OCI-M2 (cell line): ENCODE results near the gene SALL4.
"Not testable (repeated sequence)": the region's sequence is repeated elsewhere in the genome, so short reads cannot be mapped to it uniquely, and the experiment has no call there.

Experiments
- DNase-seq: peaks from one replicate; lab custom pipeline; 2025; ENCODE audit not compliant: unreplicated experiment; lab: John Stamatoyannopoulos, UW

The SALL4 gene

GRCh38 chr20:51767867-51768758 lies 34.2 kb downstream of the SALL4 start, which contains the start of gene ATP9A:
Gene ATP9A (minus strand): TSS chr20:51768390. CDS start chr20:51768369, 21 bp downstream.
- no peak for DNase-seq

DNA sequence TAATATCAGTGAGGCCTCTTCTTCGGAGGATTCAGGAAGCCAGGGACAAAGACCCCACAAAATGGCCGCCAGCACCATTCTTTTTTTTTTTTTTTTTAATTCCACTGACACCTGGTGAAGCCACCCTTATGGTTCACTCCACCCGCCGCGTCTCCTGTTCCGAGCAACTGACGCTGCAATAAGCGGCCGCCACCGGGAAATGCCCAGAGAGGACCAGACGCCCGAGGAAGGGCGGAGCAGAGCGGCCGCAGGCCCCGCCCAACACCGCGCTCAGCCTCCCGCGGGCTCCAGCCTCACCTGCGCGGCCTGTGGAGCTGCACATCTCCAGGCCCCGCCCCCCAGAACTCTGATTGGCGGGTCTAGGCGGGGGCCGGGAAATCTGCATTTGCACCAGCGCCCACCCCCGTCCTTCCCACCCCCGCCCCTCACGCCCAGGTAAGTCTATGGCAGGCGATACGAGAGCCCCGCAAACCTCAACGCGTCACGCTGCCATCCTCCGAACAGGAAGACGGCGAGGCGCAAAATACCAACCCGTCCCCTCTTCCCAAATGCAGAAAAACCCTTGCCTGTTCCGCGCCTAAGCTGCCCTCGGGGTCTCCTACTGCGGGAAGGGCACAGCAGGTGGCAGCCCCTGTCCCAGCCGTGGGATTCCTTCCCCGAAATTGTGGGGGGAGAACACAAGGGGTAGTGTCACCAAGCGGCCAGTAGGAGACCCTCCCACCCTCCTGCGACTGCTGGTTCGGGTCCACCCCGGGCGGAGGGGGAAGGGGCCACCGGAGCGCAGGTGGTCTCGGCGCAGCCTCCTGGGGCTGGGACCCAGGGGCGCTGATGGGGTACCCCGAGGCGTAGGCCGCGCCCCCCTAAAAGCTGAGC lies 35.1 kb downstream of the SALL4 start:
- no peak for DNase-seq

GRCh38 chr20:51765381-51765780 lies 36.9 kb downstream of the SALL4 start:
- not testable (repeated sequence) for DNase-seq

- DNase-seq, result no peak
Measured at GRCh38 chr20:51763965-51764602, 38.2 kb downstream of the SALL4 start.

GRCh38 chr20:51760905-51761546 lies 41.3 kb downstream of the SALL4 start:
- no peak for DNase-seq

DNA sequence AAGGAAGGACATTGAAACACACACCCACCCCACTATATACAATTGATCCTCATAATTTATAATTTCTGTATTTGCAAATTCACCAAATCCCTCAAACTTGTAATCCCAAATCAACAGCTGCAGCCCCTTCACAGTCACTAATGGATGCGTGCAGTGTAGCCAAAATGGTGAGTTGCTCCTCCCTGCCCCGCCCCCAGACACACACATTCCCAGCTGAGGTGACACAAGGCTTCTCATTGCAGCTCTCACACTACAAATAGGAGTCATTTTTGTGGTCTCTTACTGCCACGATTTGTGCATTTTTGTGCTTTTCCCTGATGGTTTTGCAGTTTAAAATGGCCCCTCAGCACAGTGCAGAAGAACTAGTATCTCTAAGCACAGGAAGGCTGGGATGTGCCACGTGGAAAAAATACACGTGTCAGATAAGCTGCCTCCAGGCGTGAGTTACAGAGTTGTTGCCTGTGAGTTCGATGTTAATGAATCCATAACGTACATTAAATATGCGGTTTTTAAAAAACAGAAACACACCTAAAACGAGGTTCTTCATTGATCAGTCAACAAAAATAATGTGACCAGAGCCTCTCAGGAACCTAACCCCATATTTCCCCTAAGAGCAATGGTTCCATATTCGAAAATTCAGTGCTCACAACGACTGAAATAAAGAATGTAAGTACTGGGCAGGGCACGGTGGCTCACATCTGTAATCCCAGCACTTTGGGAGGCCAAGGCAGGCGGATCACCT lies 42.4 kb downstream of the SALL4 start:
- DNase-seq, result no peak

GRCh38 chr20:51758978-51759544 lies 43.3 kb downstream of the SALL4 start:
- no peak for DNase-seq

DNA sequence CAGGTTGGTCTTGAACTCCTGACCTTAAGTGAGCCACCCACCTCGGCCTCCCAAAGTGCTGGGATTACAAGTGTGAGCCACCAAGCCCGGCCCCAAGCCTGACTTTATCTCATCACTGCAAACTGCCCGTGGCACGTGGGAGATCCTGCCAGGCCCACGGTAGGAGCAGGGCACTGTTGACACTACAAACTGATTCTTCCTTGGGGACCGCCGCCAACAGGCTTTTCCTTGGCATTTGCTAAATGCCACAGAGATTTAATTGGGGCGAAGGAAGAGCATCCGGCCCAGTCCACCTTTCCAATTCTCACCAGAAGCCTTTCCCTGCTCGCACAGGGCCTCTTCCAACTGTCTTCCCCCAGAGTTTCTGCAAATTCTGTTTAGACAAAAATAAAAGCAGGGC lies 45.1 kb downstream of the SALL4 start:
- DNase-seq, result no peak

- DNase-seq, result no peak
Measured at GRCh38 chr20:51756653-51757052, 45.7 kb downstream of the SALL4 start.

GRCh38 chr20:51753220-51753619 lies 49.1 kb downstream of the SALL4 start:
- DNase-seq, result not testable (repeated sequence)

DNA sequence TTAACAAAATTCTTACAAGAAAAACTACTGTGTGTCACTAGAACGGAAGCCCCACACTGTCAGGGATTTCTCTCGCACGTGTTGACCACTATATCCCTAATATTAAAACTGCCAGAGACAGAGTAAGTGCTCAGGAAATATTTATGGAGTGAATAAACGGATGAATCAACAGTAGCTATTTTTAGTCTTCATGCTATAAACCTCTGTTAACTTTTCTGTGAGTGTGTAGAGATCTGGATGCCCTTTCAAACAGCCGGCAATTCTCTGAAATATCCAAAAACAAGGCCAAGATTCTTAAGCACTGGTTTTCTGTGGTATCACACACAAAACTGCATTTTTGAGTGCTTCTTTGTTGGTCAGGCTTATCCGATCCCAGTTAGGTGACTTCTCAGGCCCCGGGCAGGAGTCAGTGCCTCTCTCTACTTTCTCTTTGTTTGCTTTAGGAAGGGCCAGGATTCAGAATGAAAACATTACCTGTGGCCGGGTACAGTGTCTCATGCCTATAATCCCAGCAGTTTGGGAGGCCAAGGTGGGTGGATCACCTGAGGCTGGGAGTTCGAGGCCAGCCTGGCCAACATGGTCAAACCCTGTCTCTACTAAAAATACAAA lies 49.9 kb downstream of the SALL4 start:
- DNase-seq, result no peak

- no peak for DNase-seq
Measured at GRCh38 chr20:51750770-51751388, 51.4 kb downstream of the SALL4 start.

- DNase-seq, result no peak
Measured at GRCh38 chr20:51750037-51750769, 52.1 kb downstream of the SALL4 start.

GRCh38 chr20:51749674-51750036 lies 52.7 kb downstream of the SALL4 start:
- DNase-seq, result no peak

- no peak for DNase-seq
Measured at GRCh38 chr20:51747182-51747911, 55.0 kb downstream of the SALL4 start.

DNA sequence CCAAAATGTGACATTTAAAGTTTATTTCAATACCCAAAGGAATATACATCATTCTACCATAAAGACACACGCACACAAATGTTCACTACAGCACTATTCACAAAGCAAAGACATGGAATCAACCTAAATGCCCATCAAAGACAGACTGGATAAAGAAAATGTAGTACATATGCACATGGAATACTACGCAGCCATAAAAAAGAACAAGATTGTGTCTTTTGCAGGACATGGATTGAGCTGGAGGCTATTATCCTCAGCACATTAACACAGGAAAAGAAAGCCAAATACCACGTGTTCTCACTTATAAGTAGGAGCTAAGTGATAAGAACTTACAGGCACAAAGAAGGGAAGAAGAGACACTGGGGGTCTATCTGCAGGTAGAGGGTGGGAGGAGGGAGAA lies 56.5 kb downstream of the SALL4 start:
- no peak for DNase-seq

DNA sequence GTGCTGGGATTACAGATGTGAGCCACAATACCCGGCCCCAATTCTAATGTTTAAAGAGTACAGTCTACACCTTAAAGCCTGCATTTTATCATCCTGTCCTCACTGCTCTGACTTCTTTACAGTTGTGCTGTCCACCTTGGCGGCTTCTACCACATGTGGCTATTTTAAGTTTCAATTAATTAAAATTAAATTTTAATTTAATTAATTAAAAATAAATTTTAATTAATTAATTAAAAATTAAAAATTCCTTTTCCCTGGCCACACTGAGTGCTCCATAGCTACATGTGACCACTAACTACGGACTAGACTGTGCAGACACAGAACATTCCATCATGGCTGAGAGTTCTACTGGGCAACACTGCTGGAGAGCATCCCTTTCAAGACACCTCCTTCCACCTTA lies 61.5 kb downstream of the SALL4 start:
- no peak for DNase-seq

- not testable (repeated sequence) for DNase-seq
Measured at GRCh38 chr20:51740308-51740707, 62.0 kb downstream of the SALL4 start.
